Mammary epithelial cell (primary cell): Measurements from ENCODE around the gene MAPK13.

Experiments
- EZH2 ChIP-seq: IDR thresholded peaks from 2 replicates; pipeline ENCODE4 v1.6.1; 2012; ENCODE audit warnings: low read length, inconsistent platforms, borderline replicate concordance
- TF ChIP-seq, protein P1 (sequence below), 2 donors: IDR thresholded peaks in 1 of 2; conservative IDR thresholded peaks in 1 of 2; 2 replicates each; pipeline ENCODE4 v1.5.1; 2011 to 2012; ENCODE audit warnings: inconsistent platforms in 2 of 2, low read length in 2 of 2, mild to moderate bottlenecking in 2 of 2, control low read depth in 1 of 2, low read depth in 1 of 2; ENCODE audit not compliant: insufficient read depth in 1 of 2; ENCODE audit errors: extremely low read depth in 1 of 2

DNA sequence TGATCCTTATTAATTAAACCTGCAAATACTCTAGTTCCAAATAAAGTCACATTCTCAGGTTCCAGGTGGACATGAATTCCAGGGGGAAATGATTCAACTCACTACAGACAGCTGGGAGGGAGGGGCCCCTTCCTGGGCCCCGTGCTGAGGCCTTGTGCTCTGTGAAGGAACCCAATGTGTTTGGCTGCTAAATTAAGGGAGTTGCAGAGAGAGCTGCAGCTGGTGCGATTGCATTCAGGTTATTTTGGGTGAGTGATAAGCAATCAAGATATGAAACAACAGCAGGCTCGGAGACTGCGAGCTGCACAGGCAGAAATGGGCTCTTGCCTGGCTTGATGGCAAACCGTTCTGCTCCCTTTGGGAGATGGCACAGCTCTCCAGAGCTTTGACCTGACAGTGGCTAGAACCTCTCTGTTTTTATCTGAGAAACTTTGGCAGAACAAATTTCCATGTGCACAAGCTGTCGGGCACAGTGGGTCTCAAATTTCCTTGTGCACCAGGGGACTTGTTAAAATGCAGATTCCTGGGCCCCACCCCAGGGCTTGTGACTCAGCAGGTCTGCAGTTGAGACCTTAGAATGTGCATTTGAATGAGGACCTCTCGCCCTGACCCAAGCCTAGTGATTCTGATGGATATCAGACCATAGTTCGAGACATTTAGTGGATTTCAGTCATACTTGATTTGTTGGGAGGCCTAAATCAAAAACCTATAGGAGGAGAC, 9.8 kb downstream of the MAPK13 start:
- no peak for TF ChIP-seq EZH2
- TF ChIP-seq, protein P1, sequence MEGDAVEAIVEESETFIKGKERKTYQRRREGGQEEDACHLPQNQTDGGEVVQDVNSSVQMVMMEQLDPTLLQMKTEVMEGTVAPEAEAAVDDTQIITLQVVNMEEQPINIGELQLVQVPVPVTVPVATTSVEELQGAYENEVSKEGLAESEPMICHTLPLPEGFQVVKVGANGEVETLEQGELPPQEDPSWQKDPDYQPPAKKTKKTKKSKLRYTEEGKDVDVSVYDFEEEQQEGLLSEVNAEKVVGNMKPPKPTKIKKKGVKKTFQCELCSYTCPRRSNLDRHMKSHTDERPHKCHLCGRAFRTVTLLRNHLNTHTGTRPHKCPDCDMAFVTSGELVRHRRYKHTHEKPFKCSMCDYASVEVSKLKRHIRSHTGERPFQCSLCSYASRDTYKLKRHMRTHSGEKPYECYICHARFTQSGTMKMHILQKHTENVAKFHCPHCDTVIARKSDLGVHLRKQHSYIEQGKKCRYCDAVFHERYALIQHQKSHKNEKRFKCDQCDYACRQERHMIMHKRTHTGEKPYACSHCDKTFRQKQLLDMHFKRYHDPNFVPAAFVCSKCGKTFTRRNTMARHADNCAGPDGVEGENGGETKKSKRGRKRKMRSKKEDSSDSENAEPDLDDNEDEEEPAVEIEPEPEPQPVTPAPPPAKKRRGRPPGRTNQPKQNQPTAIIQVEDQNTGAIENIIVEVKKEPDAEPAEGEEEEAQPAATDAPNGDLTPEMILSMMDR (conservative IDR thresholded peaks at IDR 0.05 in 1 of 2, IDR thresholded peaks at IDR 0.05 in 1 of 2; ENCODE audit: extremely low read depth in 1 of 2, insufficient read depth in 1 of 2, low read depth in 1 of 2, low read length in 2 of 2), result no peak
